Upper lobe of right lung (tissue), 1 donor: Measurements from ENCODE around the gene CACNG1. TPM values are rescaled to one million over a fixed set of nuclear protein-coding genes. Genes with fewer than 3 reads are reported as not detected.

Experiments used
- total RNA-seq: library from RNA; stranded (reverse); fragmentation: NEBNext Ultra II Directional; extraction: Animal tissue kit (Norgen Biotek cat#: 25700); gene quantifications from one replicate; pipeline ENCODE4 v1.2.1, GENCODE V29; 2021
- donor health status: DM: no; HTN: yes; CAD: no; lungs with severe emphysema.

Gene CACNG1
- total RNA-seq, 1 donor from 2014 or later: not detected

Other genes starting within 250 kb of the CACNG1 start
- not detected for gene CACNG5, start 209.4 kb upstream of the CACNG1 start, total RNA-seq
- 9.3 TPM for gene CACNG4, start 79.8 kb upstream of the CACNG1 start, total RNA-seq
- gene HELZ, start 200.6 kb downstream of the CACNG1 start, total RNA-seq: 72.5 TPM